Smooth muscle cell (in vitro differentiated cells): Measurements from ENCODE around the gene HMCN2. TPM values are rescaled to one million over a fixed set of nuclear protein-coding genes. Genes with fewer than 3 reads are reported as not detected.

Source experiments
- DNase-seq: peaks from one replicate; lab custom pipeline; 2025; ENCODE audit not compliant: unreplicated experiment; lab: John Stamatoyannopoulos, UW
- H2AFZ ChIP-seq: fragments of 200-600 bp; sonication (generic); 2 replicates; pipeline ENCODE4 v1.6.0; 2016; ENCODE audit warnings: antibody characterized with exemption, low read depth, mild to moderate bottlenecking
- H3F3A ChIP-seq: fragments of 200-600 bp; sonication (generic); 2 replicates; pipeline ENCODE4 v1.6.0; 2017; ENCODE audit warnings: antibody characterized with exemption, low read depth
- H3K27ac ChIP-seq: fragments of 200-600 bp; sonication (generic); 2 replicates; pipeline ENCODE4 v1.5.1; 2016; ENCODE audit warnings: low read depth, mild to moderate bottlenecking
- H3K27me3 ChIP-seq: fragments of 200-600 bp; sonication (generic); 2 replicates; pipeline ENCODE4 v1.6.1; 2016; ENCODE audit warnings: low read depth, mild to moderate bottlenecking
- H3K36me3 ChIP-seq: fragments of 200-600 bp; sonication (generic); 2 replicates; pipeline ENCODE4 v1.5.1; 2016; ENCODE audit warnings: low read depth
- H3K4me1 ChIP-seq: fragments of 200-600 bp; sonication (generic); 2 replicates; pipeline ENCODE4 v1.5.1; 2016; ENCODE audit warnings: low read depth
- H3K4me2 ChIP-seq: fragments of 200-600 bp; sonication (generic); 2 replicates; pipeline ENCODE4 v1.6.0; 2016; ENCODE audit warnings: mild to moderate bottlenecking
- H3K4me3 ChIP-seq: fragments of 200-600 bp; sonication (generic); 2 replicates; pipeline ENCODE4 v1.5.1; 2016; ENCODE audit warnings: mild to moderate bottlenecking
- H3K79me2 ChIP-seq: fragments of 200-600 bp; sonication (generic); 2 replicates; pipeline ENCODE4 v1.6.0; 2016; ENCODE audit warnings: low read depth, mild to moderate bottlenecking
- H3K9ac ChIP-seq: fragments of 200-600 bp; sonication (generic); 2 replicates; pipeline ENCODE4 v1.6.0; 2016; ENCODE audit warnings: low read depth
- H3K9me3 ChIP-seq: fragments of 200-600 bp; sonication (generic); replicated peaks from 2 replicates; pipeline ENCODE4 v1.5.1; 2016; ENCODE audit warnings: low read depth
- H4K20me1 ChIP-seq: fragments of 200-600 bp; sonication (generic); 2 replicates; pipeline ENCODE4 v1.6.0; 2016; ENCODE audit warnings: low read depth
- CTCF ChIP-seq: fragments of 200-600 bp; sonication (generic); IDR thresholded peaks from 2 replicates; pipeline ENCODE4 v1.5.1; 2017; ENCODE audit warnings: borderline replicate concordance, mild to moderate bottlenecking, antibody characterized with exemption; ENCODE audit not compliant: insufficient read depth, poor library complexity, severe bottlenecking
- WGBS: methylation state at CpG from one replicate; pipeline ENCODE4 v1.1.7; 2016; ENCODE audit warnings: low lambda C conversion rate; 5-methylcytosine and 5-hydroxymethylcytosine counted together
- polyA plus RNA-seq: library from polyadenylated mRNA; unstranded; fragments of >200 nt; fragmentation: Nextera tagmentation; extraction: Ambion mirVana; gene quantifications from 2 replicates; pipeline ENCODE4 v1.2.1, GENCODE V29; 2016
- total RNA-seq: library from RNA; depleted of rRNA; stranded (reverse); fragments of >200 nt; gene quantifications from 2 replicates; pipeline ENCODE4 v1.2.3, GENCODE V29; 2014

HMCN2 gene
- total and polyA plus RNA-seq, 2 experiments from 2014 or later: under 0.01 TPM; not detected in 1

- no peak for TF ChIP-seq CTCF
- Histone ChIP-seq H3F3A (no peaks in the 10 kb centered on the region), H3K27ac (no peak overlapping the region), H3K4me2 (no peak overlapping the region), H3K79me2 (no peaks in the 10 kb centered on the region), H2AFZ (no peak overlapping the region), H3K9me3 (no peaks in the 10 kb centered on the region), H4K20me1 (no peaks in the 10 kb centered on the region), H3K27me3 (no peaks in the 10 kb centered on the region), H3K9ac (no peak overlapping the region), H3K4me3 (no peak overlapping the region), H3K36me3 (no peaks in the 10 kb centered on the region), H3K4me1 (no peaks in the 10 kb centered on the region)
- 95% methylated on average over 12 of the region's 13 CpGs for WGBS
- no peak for DNase-seq
These were observed 90.5 kb downstream of the HMCN2 start for GRCh38 chr9:130356033-130356432.

GRCh38 chr9:130356877-130357584, 91.5 kb downstream of the HMCN2 start:
- no peak for TF ChIP-seq CTCF
- H4K20me1 ChIP-seq: no peaks in the 10 kb centered on the region
- no CpG with 5 or more reads among the region's 1 CpG for WGBS
- H3K27ac ChIP-seq: no peak overlapping the region
- H3F3A ChIP-seq: no peaks in the 10 kb centered on the region
- DNase-seq: no peak
- H2AFZ ChIP-seq: no peak overlapping the region
- H3K36me3 ChIP-seq: no peaks in the 10 kb centered on the region
- no peak overlapping the region for H3K4me3 ChIP-seq
- no peaks in the 10 kb centered on the region for H3K4me1 ChIP-seq
- no peak overlapping the region for H3K4me2 ChIP-seq
- H3K79me2 ChIP-seq: no peaks in the 10 kb centered on the region
- no peak overlapping the region for H3K9ac ChIP-seq
- no peaks in the 10 kb centered on the region for H3K27me3 ChIP-seq
- no peaks in the 10 kb centered on the region for H3K9me3 ChIP-seq

GRCh38 chr9:130358928-130359327, 93.4 kb downstream of the HMCN2 start:
- Histone ChIP-seq H3K9ac (no peak overlapping the region), H3F3A (no peaks in the 10 kb centered on the region), H3K4me2 (no peak overlapping the region), H2AFZ (no peak overlapping the region), H4K20me1 (no peaks in the 10 kb centered on the region), H3K9me3 (no peaks in the 10 kb centered on the region), H3K79me2 (no peaks in the 10 kb centered on the region), H3K36me3 (no peaks in the 10 kb centered on the region), H3K27me3 (no peaks in the 10 kb centered on the region), H3K4me1 (no peaks in the 10 kb centered on the region), H3K4me3 (no peak overlapping the region), H3K27ac (no peak overlapping the region)
- WGBS: 93% methylated on average over 7 of the region's 7 CpGs
- TF ChIP-seq CTCF: no peak
- DNase-seq: no peak

GRCh38 chr9:130359819-130360218, 94.3 kb downstream of the HMCN2 start:
- Histone ChIP-seq H3K4me3 (no peak overlapping the region), H3K4me2 (no peak overlapping the region), H3K9me3 (no peaks in the 10 kb centered on the region), H3F3A (no peaks in the 10 kb centered on the region), H3K36me3 (no peaks in the 10 kb centered on the region), H2AFZ (no peak overlapping the region), H3K27me3 (no peaks in the 10 kb centered on the region), H4K20me1 (no peaks in the 10 kb centered on the region), H3K27ac (no peak overlapping the region), H3K9ac (no peak overlapping the region), H3K79me2 (no peaks in the 10 kb centered on the region), H3K4me1 (no peaks in the 10 kb centered on the region)
- DNase-seq: no peak
- 70% methylated on average over 9 of the region's 9 CpGs for WGBS
- TF ChIP-seq CTCF: no peak
